GM19193 (cell line): ENCODE results near the gene KCNJ5.

ENCODE experiments used
- POLR2A ChIP-seq: IDR thresholded peaks from 4 replicates; pipeline ENCODE4 v1.6.1; 2011; ENCODE audit not compliant: insufficient read depth, insufficient read length; ENCODE audit errors: extremely low read depth

The KCNJ5 gene

DNA sequence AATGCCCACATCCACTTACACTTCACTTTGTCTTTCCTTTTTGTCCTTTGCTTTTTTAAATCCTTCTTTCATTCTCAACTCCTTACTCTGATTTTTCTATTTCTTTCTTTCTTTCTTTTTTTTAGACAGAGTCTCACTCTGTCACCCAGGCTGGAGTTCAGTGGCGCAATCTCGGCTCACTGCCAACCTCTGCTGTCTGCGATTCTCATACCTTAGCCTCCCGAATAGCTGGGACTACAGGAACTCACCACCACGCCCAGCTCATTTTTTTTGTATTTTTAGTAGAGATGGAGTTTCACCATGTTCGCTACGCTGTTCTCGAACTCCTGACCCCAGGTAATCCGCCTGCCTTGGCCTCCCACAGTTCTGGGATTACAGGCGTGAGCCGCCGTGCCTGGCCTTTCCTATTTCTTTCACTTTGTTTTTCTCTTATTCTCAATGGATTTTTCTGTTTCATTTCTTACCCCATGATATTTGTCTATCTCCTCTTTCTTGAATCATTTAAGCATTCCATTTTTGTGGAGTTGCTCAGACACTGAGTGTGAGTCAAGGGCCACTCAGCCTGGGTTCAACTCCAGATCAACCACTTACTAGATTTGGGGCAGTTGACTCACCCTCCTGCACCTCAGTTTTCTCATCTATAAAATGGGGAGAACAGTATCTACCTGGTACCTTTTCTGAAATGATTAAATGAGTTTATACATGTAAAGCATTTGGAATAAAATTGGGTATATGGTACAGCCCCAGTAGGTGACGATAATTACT, 7.6 kb downstream of the KCNJ5 start:
- no peak for TF ChIP-seq POLR2A

DNA sequence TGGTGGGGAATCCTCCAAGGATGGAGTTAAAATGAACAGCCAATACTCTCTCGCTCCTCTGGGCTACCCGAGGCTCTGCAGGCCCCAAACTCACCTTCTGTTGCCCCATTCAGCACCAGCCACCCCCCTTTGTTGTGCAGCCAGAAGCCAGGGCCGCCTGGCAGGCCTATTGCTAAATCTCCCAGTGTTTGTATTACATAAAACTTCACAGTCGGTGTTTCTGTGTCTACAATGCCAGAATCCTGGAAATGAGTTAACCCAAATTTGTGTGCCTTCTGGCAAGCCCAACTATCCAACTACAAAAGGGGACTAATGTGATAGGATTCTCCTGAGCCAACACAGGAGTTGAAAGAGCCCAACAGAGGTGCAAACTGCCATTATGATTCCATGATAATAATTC, 9.3 kb downstream of the KCNJ5 start:
- no peak for TF ChIP-seq POLR2A

GRCh38 chr11:128901653-128902514, 10.7 kb downstream of the KCNJ5 start:
- no peak for TF ChIP-seq POLR2A

GRCh38 chr11:128902515-128903066, 11.4 kb downstream of the KCNJ5 start:
- TF ChIP-seq POLR2A, result no peak

- TF ChIP-seq POLR2A, result no peak
These were observed 12.3 kb downstream of the KCNJ5 start for GRCh38 chr11:128903248-128904061.

DNA sequence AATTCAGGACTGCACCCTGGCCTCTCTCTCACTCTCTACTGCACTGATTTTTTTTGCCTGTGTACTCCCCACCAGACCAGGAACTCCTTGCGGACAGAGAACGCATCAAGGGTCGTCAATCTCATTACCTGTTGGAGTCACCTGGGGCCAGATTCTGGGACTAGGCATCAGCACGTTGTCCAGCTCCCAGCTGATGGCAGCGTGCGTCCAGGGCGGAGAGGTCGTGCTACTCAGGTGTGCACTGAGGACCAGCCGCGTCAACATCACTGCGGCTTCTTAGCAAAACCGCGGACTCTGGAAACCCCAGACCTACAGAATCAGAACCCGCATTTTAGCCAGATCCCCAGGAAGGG, 13.1 kb downstream of the KCNJ5 start:
- TF ChIP-seq POLR2A, result no peak

GRCh38 chr11:128904656-128905344, 13.6 kb downstream of the KCNJ5 start:
- TF ChIP-seq POLR2A, result no peak

GRCh38 chr11:128905345-128906184, 14.4 kb downstream of the KCNJ5 start:
- TF ChIP-seq POLR2A, result no peak

GRCh38 chr11:128906185-128907050, 15.3 kb downstream of the KCNJ5 start:
- TF ChIP-seq POLR2A, result no peak

DNA sequence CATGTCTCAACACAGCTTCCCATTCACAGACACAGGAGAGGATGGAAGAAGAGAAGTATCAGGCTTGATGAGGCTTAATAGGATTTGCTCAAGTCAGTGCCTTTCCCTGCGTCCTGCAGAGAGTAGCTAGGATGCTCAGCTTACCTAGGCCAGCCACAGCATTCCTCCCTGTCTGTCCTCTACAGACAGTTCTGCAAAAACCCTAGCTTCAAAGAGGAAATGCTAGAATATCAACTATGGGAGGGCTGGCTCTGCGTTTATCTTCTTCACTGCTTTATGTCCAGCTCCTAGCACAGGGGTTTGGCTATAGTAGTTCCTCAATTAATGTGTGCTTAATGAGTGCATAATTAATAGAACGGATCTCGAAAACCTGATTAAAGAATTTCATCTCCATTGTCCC, 16.4 kb downstream of the KCNJ5 start:
- no peak for TF ChIP-seq POLR2A

- TF ChIP-seq POLR2A, result no peak
These were observed 17.5 kb downstream of the KCNJ5 start for GRCh38 chr11:128908391-128909246.

- no peak for TF ChIP-seq POLR2A
These were observed 18.4 kb downstream of the KCNJ5 start for GRCh38 chr11:128909438-128910125.

GRCh38 chr11:128910576-128910975, 19.4 kb downstream of the KCNJ5 start:
- TF ChIP-seq POLR2A, result no peak
